Retina (tissue), 1 donor: Measurements from ENCODE around the gene RGS9BP.
"Not testable (repeated sequence)": the region's sequence is repeated elsewhere in the genome, so short reads cannot be mapped to it uniquely, and the experiment has no call there.

Experiments used
- DNase-seq: peaks from one replicate; pipeline ENCODE4 v3.0.0-alpha.2; 2016

The RGS9BP gene

DNA sequence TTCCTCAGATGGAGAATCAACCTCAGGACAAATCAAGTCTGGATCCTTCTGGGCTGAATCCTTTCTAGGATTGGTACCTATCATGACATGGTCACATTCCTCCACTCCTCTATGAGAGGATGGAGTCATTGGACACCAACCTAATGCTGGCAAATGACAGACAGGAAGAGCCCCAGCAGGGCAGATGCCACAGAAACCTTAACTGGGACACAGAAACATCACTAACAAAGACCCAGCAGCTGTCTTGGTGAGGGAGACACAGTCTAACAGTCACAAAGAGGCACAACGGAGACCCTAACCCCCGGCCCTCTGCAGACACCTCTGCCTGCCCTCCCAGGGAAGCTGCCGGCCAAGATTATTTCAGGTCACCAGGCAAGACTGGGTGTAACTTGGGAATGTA lies 2.8 kb upstream of the RGS9BP start:
- DNase-seq = peak; percentile 28

DNA sequence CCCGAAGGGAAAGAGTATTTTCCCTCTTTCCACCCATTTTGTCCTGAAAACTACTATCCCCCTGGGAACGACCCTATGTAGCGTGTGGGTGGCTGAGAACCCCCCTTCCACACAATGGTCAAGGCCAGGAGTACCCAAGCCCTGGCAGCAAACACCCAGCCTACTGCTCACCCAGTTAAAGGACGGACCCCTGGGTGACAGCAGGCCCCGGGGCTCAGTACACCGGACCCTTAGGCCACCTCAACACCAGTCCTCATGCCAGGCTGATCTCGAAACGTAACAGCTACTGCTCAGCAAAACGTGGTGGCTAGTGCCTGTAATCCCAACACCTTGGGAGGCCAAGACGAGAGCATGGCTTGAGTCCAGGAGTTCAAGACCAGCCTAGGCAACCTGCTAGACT lies 2.1 kb upstream of the RGS9BP start:
- DNase-seq = peak; percentile 12

DNA sequence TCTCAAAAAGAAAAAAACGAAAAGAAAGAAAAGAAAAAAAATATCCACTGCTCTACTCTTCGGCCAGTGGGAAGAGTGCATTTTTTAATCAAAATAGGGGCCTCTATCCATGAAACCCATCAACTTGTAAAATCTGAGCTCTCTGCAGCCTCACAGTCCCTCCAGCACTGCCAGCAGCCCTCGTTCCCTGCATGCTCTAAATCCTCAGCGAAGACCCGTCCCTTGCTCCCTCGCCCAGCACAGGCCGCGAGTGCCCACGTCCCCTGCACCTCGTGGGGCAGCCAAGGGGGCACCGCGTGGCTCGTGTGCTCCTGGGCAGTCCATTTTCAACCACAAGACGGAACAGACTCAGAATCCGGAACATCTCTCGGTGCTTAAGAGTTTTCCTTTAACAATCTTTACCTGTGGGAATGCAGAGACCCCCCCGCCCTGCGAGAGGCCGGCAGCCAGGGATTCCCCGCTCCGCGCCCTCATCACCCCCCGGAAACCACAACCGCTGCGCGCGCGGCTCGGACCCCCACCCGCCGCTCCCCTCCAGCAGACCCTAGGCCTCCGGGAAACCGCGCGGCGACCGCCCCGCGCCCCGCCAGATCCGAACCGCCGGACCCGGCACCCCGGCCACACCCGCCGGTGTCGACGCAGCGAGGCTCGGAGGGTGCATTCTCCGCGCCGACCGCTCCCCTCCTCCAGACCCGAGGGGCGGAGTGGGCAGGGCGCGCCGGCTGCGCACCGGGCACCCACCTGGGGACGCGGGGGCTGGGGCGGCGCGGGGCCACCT lies 1.3 kb upstream of the RGS9BP start:
- DNase-seq = peak; percentile 54

DNA sequence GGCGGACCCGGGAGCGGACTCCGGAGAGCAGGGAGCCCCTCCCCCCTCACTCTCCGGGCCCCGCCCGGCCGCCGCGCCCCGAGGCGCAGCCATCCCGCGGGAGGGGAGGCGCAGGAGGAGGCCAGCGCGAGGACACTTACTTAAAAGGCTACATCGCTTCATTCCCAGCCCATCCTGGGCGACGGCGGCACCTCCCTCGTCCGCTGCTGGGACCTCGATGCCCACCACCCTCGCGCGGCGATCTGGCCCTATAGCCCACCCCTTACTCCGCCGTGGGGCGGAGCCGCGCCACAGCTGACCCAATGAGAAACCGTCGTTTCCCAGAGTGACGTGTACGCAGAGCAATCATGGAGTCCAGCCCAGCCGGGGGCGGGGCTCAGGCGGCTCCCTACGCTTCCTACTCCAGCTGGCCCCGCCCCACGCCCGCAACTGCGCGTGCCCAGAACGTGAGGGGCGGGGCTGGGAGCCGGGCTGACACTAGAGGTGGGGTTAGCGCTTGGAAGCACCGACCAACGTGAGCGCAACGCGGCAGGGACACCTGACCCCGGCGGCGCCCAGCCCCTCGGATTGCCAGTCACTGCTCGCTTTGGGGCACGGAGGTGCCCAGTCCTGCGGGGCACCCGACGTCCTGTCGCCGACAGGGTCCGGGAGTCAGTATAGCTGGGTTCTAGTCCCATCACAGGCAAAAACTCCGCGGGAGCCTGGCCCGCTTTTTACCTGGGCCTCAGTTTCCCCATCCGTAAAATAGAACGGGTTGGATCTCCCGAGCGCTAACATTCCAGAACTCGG lies 523 bp upstream of the RGS9BP start, which contains the start of gene ANKRD27:
TSS of gene ANKRD27 (minus strand) at position 250 of the 789 bp plus-strand sequence. CDS start 16,165 bp downstream, outside the sequence.
- peak; percentile 99 for DNase-seq

DNA sequence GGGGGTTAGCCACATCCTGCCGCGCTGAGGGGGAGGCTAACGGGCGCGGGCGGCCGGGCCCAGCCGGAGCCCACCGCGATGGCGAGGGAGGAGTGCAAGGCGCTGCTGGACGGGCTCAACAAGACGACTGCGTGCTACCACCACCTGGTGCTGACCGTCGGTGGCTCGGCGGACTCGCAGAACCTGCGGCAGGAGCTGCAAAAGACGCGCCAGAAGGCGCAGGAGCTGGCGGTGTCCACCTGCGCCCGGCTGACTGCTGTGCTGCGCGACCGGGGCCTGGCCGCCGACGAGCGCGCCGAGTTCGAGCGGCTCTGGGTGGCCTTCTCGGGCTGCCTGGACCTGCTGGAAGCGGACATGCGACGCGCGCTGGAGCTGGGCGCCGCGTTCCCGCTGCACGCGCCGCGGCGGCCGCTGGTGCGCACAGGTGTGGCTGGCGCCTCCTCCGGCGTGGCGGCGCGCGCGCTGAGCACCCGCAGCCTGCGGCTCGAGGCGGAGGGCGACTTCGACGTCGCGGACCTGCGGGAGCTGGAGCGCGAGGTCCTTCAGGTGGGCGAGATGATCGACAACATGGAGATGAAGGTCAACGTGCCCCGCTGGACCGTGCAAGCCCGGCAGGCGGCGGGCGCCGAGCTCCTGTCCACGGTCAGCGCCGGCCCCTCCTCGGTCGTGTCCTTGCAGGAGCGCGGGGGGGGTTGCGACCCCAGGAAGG lies 692 bp downstream of the RGS9BP start:
- peak; percentile 60 for DNase-seq

DNA sequence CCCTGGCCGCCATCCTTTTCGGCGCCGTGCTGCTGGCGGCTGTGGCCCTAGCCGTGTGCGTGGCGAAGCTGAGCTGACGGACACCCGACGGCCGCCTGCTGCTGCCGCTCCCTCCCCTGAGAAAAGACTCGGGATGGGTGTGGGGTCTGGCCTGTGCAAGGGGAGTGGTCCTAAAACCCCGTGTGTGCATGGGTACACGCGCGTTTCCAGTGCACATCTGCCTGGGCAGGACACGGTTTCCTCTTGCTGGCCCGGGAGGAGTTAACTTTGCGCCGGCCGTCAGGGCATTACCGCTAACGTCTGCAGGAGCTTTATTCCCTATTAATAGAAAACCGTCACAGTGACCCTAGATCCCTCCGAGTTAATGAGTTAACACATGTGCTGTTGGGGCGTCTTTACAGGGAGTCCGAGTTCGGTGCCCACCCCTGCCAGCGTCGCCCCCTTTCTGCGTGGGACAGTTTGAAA lies 1.3 kb downstream of the RGS9BP start:
- peak; percentile 40 for DNase-seq

DNA sequence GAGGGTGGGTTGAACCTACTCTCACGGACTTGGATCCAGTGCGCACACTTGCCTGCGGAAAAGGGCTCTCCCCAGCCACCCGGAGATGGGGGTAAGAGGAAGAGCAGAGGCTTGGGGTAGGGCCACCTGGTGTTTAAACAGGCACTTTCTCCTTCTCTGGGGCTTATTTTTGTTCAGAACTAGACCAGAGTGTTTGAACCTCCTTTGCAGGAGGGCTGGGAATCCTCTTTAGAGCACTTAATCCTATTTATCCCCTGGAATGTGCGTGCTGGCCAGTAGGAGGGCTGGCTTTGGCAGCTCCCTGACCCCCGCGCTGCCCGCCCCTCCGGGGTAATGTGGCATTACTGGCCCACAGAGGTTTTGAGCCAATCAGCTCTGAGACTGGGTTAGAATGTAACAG lies 2.0 kb downstream of the RGS9BP start:
- DNase-seq = peak; percentile 50

DNA sequence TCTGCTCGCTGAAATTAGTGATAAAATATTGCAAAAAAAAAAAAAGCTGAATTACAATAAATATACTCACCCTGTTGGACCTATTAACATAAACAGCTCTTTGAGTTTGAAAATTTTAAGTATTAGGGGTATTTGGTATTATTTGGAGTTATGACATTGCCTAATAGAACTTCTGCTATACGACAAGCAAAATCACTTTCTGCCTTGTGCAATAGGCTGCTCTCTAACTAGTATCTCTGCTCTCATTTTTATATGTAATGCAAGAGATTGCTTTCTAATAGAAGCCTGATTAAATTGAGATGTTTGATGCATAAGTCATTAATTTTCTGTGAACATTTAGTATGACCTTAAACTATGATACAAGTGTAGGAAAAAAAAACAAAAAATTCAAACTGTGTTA lies 5.3 kb downstream of the RGS9BP start:
- no peak for DNase-seq

DNA sequence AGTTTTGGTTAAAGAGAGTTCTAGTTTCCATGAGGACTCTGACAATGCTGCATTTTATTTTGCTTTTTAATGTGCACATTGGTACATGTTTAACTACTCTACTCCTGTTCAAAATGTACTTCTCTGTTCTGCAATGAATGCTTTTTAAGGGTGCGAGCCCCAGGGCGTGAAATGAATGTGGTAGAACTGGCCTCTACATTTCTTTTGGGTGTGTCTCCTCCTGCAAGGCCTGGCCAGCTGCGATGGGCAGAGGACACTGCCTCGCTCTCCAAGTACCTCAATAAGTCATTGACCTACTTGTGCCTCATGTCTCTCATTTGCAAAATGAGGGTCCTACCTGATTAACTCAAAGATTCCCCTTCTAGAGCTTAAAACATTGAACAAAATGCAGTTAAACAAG lies 6.7 kb downstream of the RGS9BP start:
- DNase-seq = no peak

DNA sequence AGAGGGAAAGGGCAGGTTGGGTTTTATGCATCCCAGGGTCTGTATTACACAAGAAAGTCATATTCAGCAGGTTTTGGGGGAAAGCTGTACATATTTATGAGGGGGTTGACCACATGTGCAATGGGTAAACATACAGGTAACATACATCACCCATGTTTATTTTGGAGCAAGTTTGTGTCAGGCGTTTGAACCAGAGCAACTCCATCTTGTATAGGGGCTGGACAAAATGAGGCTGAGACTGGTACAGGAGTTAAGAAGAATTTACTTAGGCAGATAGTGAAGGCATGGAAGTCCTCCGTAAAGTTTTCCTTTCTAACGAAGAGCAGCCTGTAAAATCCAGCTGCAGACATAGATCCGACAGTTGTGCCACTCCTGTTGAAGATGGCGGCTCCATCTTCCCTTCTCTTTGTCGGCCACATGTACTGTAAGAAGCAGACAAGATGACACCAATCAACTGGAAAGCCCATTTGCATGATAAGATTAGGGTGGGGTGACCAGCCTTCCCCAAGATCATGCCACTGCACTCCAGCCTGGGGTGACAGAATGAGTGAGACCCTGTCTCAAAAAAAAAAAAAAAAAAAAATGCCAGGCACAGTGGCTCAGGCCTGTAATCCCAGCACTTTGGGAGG lies 11.3 kb downstream of the RGS9BP start:
- DNase-seq = no peak

DNA sequence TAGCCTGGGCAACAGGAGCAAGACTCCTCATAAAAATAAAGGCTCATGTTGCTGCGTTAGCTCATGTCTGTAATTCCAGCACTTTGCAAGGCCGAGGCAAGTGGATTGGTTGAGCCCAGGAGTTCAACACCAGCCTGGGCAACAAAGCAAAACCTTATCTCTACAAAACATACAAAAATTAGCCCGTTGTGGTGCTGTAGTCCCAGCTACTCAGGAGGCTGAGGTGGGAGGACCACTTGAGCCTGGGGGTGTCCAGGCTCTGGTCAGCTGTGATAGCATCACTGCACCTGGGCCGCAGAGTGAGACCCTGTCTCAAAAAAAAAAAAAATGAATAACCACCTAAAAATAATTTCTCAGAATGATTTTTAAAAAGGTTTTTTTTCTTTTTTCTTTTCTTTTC lies 12.0 kb downstream of the RGS9BP start:
- no peak for DNase-seq

DNA sequence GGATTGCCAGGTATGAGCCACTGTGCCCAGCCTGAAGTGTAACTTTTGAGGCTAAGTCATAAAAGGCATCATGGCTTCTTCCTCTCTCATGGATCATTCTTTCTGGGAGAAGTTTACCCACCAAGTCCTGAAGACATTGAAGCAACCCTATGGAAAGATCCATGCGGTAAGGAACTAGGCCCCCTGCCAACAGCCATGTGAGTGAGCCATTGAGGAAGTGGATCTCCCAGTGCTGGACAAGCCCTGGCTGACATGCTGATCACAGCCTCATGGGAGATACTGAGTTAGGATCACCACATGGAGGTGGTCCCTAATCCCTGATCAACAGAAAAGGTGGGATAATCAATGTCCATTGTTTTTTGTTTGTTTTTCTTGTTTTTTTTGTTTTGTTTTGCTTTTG lies 12.7 kb downstream of the RGS9BP start:
- DNase-seq = no peak

DNA sequence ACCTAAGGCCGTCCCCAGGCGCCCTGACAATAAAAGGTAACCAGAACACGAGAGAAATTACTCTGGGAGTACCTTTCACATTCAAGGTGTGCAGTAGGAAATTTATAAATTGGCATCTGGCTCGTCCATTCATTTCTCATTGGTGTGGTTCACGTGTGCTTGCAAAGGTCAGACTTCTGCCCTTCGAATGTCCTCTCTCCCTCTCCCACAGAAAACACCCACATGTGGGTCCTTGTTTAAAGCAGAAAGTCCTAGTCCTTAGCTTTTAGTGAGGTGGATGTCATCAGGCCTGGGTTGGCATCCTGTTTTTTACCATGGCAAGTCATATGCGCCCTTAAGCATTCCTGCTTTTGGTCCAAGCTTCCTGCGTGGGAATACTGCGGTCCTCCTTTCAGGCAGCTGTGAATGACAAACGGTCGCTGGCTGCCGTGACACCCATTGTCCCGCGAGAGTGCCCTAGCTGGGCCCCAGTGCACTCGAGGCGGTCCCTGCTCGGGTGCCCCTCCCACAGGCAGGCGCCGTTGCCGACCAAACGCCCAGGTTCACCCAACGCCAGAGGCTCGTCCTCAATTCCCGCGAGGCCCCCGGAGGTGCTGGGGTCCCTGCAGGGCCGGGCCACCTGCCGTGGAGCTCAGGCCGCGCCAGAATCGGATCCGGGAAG lies 15.8 kb downstream of the RGS9BP start, which contains the start of gene NUDT19:
TSS of gene NUDT19 (plus strand) at position 531 of the 661 bp plus-strand sequence. CDS start 140 bp downstream, outside the sequence.
- DNase-seq = peak; percentile 90

DNA sequence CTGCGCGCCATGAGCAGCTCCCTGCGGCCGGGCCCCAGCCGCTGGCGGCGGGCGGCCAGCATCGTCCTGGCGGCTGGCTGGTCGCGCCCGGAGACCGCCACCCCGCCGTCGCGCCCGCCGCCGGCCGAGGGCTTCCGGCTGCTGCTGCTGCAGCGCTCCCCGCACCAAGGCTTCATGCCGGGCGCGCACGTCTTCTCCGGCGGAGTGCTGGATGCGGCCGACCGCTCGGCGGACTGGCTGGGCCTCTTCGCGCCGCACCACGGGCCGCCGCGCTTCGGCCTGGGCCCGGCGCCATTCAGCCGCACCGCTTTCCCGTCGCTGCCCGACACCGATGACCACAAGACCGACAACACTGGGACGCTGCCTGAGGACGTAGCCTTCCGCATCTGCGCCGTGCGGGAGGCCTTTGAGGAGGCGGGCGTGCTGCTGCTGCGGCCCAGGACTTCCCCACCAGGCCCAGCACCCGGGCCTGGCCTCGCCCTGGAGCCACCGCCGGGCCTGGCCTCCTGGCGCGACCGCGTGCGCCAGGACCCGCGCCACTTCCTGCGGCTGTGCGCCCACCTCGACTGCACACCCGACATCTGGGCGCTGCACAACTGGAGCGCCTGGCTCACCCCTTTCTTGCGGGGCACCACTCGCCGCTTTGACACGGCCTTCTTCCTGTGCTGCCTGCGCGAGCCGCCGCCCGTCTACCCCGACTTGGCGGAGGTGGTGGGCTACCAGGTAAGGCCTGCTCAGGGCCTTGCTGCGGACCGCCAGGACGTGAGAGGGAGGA lies 16.5 kb downstream of the RGS9BP start:
- peak; percentile 88 for DNase-seq

DNA sequence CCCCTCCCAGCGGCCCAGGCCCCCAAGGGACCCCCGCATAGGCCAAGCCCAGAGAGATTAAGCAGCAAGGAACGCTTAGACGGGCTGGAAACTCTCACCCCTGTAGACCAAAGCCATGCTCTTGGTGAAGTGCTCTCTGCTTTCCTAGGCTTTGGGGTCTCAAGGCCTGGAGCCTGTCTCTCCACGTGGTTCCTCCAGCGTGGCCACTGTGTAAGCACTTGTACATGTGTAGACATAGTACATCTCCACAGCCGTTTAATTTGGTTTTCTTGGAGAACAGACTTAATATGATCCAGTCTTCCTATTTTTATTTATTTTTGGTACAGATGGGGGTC lies 17.0 kb downstream of the RGS9BP start:
- DNase-seq = no peak

DNA sequence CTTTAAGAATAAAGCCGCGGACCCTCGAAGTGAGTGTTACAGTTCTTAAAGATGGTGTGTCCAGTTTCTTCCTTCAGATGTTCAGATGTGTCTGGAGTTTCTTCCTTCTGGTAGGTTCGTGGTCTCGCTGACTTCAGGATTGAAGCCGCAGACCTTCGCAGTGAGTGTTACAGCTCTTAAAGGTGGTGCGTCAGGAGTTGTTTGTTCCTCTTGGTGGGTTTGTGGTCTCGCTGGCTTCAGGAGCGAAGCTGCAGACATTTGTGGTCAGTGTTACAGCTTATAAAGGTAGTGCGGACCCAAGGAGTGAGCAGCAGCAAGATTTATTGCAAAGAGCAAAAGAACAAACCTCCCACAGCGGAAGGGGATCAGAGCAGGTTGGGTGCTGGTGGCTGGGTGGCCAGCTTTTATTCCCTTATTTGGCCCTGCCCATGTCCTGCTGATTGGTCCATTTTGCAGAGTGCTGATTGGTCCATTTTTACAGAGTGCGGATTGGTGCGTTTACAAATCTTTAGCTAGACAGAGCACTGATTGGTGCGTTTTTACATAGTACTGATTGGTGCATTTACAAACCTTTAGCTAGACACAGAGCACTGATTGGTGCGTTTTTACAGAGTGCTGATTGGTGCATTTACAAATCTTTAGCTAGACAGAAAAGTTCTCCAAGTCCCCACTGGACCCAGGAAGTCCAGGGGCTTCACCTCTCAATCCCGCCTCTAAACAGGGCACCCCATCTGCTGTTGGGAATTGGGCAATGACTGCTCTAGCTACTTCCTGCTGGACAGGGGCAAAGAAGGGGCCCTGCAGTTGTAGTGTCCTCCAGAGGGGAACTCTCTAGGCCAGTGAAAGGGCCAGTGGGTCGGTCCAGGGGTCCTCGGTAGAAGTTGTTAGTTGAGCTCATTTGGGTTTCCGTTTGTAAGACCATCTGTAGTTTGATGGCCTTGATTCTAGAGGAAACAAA lies 17.8 kb downstream of the RGS9BP start:
- DNase-seq = not testable (repeated sequence)

DNA sequence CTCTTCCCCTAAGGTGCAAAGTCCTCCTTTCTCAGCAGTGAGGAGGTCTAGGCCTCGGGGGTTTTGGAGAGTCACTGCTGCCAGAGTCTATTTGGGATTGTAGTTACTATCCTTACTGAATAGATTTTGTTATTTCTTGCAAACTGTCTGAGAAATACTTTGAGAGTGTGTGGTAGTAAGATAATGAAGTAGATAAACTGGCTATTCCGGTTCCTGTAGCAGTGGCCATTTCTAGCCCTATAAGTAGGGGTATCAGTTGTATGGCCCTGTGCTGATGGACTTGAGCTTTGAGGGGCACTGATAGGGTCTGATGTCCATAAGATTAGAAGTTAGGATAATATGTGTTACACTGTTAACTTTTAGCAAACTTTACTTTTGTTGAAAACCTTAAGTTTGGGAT lies 18.7 kb downstream of the RGS9BP start:
- not testable (repeated sequence) for DNase-seq

DNA sequence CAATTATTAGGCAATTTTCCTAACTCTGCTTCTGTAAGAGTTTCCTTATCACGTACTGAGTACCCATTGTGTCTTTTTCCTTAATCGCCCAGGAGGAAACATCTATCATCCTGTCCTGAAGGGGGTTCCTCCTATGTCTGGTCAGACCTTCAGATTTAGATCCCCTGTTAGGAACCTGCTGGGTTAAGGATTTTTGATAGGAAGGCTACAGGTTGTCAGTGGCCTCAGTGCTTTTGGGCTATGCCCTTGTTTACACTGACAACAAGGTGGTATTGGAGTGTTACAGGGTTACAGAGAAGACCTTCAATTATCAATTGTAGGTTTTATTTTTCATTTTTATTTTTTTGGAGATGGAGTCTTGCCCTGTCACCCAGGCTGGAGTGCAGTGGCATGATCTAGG lies 19.2 kb downstream of the RGS9BP start:
- not testable (repeated sequence) for DNase-seq

DNA sequence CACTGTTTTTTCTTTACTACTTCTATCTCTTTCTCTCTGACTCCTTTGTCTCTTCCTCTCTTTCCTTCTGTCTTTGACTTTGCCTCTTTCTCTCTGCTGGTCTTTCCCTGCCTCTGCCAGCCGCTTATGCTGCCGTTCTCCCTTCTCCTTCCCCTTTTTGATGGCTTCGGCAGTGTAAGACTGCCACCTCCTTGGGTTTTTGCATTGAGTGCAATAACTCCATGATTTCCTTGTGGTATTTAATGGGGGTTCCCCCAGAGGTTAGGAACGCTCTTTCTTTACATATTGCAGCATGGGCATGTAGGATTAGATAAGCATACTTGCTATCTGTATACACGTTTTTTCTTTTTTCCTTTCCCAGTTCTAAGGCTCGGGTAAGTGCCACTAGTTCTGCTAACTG lies 19.9 kb downstream of the RGS9BP start:
- not testable (repeated sequence) for DNase-seq

DNA sequence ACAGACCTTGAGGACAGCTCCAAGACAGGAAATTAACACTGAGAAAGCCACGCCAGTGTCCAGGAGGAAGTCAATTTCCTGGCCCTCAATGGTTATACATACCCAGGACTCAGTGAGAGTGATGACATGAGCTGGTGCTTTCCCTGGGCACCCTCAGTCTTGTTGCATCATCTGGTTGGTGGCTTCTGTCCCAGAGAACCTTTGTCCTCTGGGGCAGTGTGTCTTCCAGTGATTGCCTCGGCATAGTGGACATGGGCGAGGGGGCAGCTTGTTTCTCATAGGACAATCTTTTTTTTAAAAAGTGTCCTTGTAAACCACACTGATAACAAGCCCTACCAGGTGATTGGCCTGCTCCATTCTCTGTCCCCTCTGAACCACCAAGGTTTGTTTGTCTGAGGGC lies 21.1 kb downstream of the RGS9BP start:
- not testable (repeated sequence) for DNase-seq
